ENCODE results near the gene ABCB10.
A peak's percentile ranks its signal among the peaks of the same experiment; 100 is the strongest.
"Not testable (repeated sequence)": the region's sequence is repeated elsewhere in the genome, so short reads cannot be mapped to it uniquely, and the experiment has no call there.

Gene ABCB10

GRCh38 chr1:229558460-229559335 lies at the start of gene ABCB10:
Gene ABCB10, minus strand, starts transcription at chr1:229558707. Its CDS starts 55 bp downstream, at chr1:229558652.
- peak; percentile 86 for DNase-seq (ENCODE audit: low read depth in 2 of 2)

- DNase-seq (ENCODE audit: low read depth in 2 of 2) = no peak
Observed at GRCh38 chr1:229607370-229607769, 48.9 kb upstream of the ABCB10 start.

- DNase-seq (ENCODE audit: low read depth in 2 of 2) = no peak
Observed at GRCh38 chr1:229603371-229604005, 45.0 kb upstream of the ABCB10 start.

- no peak for DNase-seq (ENCODE audit: low read depth in 2 of 2)
Observed at GRCh38 chr1:229600229-229600628, 41.7 kb upstream of the ABCB10 start.

GRCh38 chr1:229599218-229599954 lies 40.9 kb upstream of the ABCB10 start:
- DNase-seq (ENCODE audit: low read depth in 2 of 2) = no peak

- no peak for DNase-seq (ENCODE audit: low read depth in 2 of 2)
Observed at GRCh38 chr1:229597877-229598276, 39.4 kb upstream of the ABCB10 start.

GRCh38 chr1:229596925-229597699 lies 38.6 kb upstream of the ABCB10 start:
- DNase-seq (ENCODE audit: low read depth in 2 of 2) = no peak

- DNase-seq (ENCODE audit: low read depth in 2 of 2) = not testable (repeated sequence)
Observed at GRCh38 chr1:229595876-229596275, 37.4 kb upstream of the ABCB10 start.

- no peak for DNase-seq (ENCODE audit: low read depth in 2 of 2)
Observed at GRCh38 chr1:229594227-229595008, 35.9 kb upstream of the ABCB10 start.

- DNase-seq (ENCODE audit: low read depth in 2 of 2) = no peak
Observed at GRCh38 chr1:229593800-229594199, 35.3 kb upstream of the ABCB10 start.

- no peak for DNase-seq (ENCODE audit: low read depth in 2 of 2)
Observed at GRCh38 chr1:229590119-229590518, 31.6 kb upstream of the ABCB10 start.

GRCh38 chr1:229585338-229585737 lies 26.8 kb upstream of the ABCB10 start:
- no peak for DNase-seq (ENCODE audit: low read depth in 2 of 2)

GRCh38 chr1:229582715-229583114 lies 24.2 kb upstream of the ABCB10 start:
- DNase-seq (ENCODE audit: low read depth in 2 of 2) = no peak

- DNase-seq (ENCODE audit: low read depth in 2 of 2) = no peak
Observed at GRCh38 chr1:229582011-229582694, 23.6 kb upstream of the ABCB10 start.

GRCh38 chr1:229581485-229581884 lies 23.0 kb upstream of the ABCB10 start:
- DNase-seq (ENCODE audit: low read depth in 2 of 2) = no peak

GRCh38 chr1:229579059-229579673 lies 20.7 kb upstream of the ABCB10 start:
- DNase-seq (ENCODE audit: low read depth in 2 of 2) = no peak

GRCh38 chr1:229578168-229579058 lies 19.9 kb upstream of the ABCB10 start:
- DNase-seq (ENCODE audit: low read depth in 2 of 2) = no peak

- DNase-seq (ENCODE audit: low read depth in 2 of 2) = no peak
Observed at GRCh38 chr1:229574679-229575442, 16.4 kb upstream of the ABCB10 start.

Measured in stimulated activated CD8-positive, alpha-beta memory T cell treated with anti-CD3 and anti-CD28 coated beads, Interleukin-2, amount 100 ng/mL, for 48 hours (primary cell).